K562 (cell line): ENCODE results near the gene EYA3. TPM values are rescaled to one million over a fixed set of nuclear protein-coding genes. Genes with fewer than 3 reads are reported as not detected.
A peak's percentile ranks its signal among the peaks of the same experiment; 100 is the strongest.

Experiments used
- CEBPG ChIP-seq, 3 experiments: fragments of 200-800 bp in 1 of 3; sonication (Bioruptor generic) in 1 of 3; sonication (generic) in 1 of 3; formaldehyde crosslinking in 1 of 3; IDR thresholded peaks in 2 of 3; conservative IDR thresholded peaks in 1 of 3; 2 replicates each; pipeline versions ENCODE4 v1.6.1 to v1.8.0; 2016 to 2022; ENCODE audit warnings: missing compliant biosample characterization in 2 of 3, missing genetic modification characterization in 2 of 3, mild to moderate bottlenecking in 1 of 3, missing genetic modification reagents in 1 of 3
- HNRNPK ChIP-seq: fragments of 200-400 bp; formaldehyde crosslinking; IDR thresholded peaks from one replicate; pipeline ENCODE4 v1.6.1; 2018; ENCODE audit warnings: mild to moderate bottlenecking, low read depth, low read length; ENCODE audit not compliant: poor library complexity, severe bottlenecking
- NR2C2 ChIP-seq, 2 experiments: fragments of 200-800 bp in 1 of 2; sonication (Bioruptor generic) in 1 of 2; sonication (generic) in 1 of 2; formaldehyde crosslinking in 1 of 2; IDR thresholded peaks; 2 replicates each; pipeline versions ENCODE4 v1.6.1 to v1.8.0; 2016 to 2022; ENCODE audit warnings: mild to moderate bottlenecking in 1 of 2, missing compliant biosample characterization in 1 of 2, missing genetic modification characterization in 1 of 2, missing genetic modification reagents in 1 of 2
- SMAD2 ChIP-seq: fragments of 150-350 bp; IDR thresholded peaks from 2 replicates; pipeline ENCODE4 v1.6.1; 2014; ENCODE audit warnings: low read depth, mild to moderate bottlenecking, low read length
- U2AF2 ChIP-seq: fragments of 200-400 bp; formaldehyde crosslinking; optimal IDR thresholded peaks from 2 replicates; pipeline ENCODE3; 2017; ENCODE audit warnings: low read depth, mild to moderate bottlenecking, low read length
- ZKSCAN8 ChIP-seq: fragments of 200-800 bp; sonication (Bioruptor generic); IDR thresholded peaks from 2 replicates; pipeline ENCODE4 v1.6.1; 2016; ENCODE audit warnings: missing genetic modification characterization, missing compliant biosample characterization
- polyA plus RNA-seq, 8 experiments: library from polyadenylated mRNA; depleted of rRNA in 4 of 8; stranded (reverse) in 5 of 8; unstranded in 3 of 8; fragments of >200 nt; fragmentation: Nextera tagmentation in 2 of 8; fragmentation: Illumina TruSeq in 1 of 8; extraction: Ambion mirVana in 2 of 8; extraction: Trizol in 1 of 8; gene quantifications; 2 replicates each; pipeline versions ENCODE4 v1.2.1 to v1.2.3, GENCODE V29; 2011 to 2014; ENCODE audit warnings: inconsistent platforms in 1 of 8, missing spikeins in 1 of 8
- total RNA-seq, 7 experiments: library from RNA; depleted of rRNA in 6 of 7; stranded (reverse); fragments of >200 nt in 6 of 7; fragmentation: Illumina TruSeq in 2 of 7; extraction: Trizol in 2 of 7; gene quantifications; 2 replicates each; pipeline versions ENCODE4 v1.2.1 to v1.2.3, GENCODE V29; 2011 to 2021; ENCODE audit warnings: low replicate concordance in 1 of 7
- TF ChIP-seq, protein P1 (sequence below): fragments of 250-450 bp; sonication (Bioruptor Pico); IDR thresholded peaks from 2 replicates; pipeline ENCODE4 v1.5.0; 2021; ENCODE audit warnings: mild to moderate bottlenecking, borderline replicate concordance
- TF ChIP-seq, protein P2 (sequence below): sonication (generic); formaldehyde crosslinking; IDR thresholded peaks from 2 replicates; pipeline ENCODE4 v1.8.1; 2022; ENCODE audit warnings: missing genetic modification reagents

EYA3 gene
- total and polyA plus RNA-seq, 9 of the 15 experiments (the other 6 are each of a cell fraction or from before 2014, with no cell fraction given) = 21.7 to 64.0 (median 43.6) TPM

DNA sequence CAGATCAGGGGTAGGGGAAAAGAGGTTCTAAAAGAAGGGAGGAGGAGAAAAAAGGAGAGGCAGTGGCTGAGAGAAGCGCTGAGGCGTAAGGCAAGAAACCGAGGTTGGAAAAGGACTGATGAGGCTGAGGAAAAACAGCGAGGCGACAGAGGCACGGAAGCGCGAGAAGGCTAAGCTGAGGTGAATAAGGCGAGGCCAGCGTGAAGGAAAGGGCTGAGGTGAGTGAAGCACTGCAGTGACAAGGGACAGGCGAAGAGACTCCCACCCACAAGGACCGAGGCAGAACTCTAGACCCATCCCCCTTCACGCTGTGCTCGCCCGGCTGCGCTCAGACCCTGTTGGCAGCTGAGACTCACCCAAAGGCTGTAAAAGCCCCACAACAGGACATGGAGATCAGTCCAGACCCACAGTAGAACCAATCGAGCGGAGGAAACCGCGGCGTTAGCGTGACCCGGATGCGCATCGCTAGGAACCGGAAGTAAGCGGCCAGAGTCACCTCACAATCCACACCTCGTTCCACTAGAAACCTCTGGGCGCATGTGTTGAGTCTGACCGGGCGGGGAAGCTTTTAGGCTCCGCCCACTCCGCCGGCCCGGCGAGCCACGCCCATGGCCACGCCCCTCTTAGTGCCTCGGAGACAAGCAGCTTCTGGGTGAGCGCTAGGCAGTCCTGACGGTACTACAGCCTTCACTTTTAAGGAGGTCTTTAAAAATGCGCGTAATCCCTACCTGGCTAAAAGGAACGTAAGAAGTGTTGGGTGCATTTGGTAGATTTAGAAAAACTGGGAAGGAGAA lies at the start of gene EYA3 (continued):
- peak; percentile 99 for TF ChIP-seq NR2C2 (CRISPR knock-in tag; IDR thresholded peaks at IDR 0.05)
- peak; percentile 100 for TF ChIP-seq NR2C2 (tag; IDR thresholded peaks at IDR 0.05)
- TF ChIP-seq SMAD2 = no peak
- TF ChIP-seq, protein P1, sequence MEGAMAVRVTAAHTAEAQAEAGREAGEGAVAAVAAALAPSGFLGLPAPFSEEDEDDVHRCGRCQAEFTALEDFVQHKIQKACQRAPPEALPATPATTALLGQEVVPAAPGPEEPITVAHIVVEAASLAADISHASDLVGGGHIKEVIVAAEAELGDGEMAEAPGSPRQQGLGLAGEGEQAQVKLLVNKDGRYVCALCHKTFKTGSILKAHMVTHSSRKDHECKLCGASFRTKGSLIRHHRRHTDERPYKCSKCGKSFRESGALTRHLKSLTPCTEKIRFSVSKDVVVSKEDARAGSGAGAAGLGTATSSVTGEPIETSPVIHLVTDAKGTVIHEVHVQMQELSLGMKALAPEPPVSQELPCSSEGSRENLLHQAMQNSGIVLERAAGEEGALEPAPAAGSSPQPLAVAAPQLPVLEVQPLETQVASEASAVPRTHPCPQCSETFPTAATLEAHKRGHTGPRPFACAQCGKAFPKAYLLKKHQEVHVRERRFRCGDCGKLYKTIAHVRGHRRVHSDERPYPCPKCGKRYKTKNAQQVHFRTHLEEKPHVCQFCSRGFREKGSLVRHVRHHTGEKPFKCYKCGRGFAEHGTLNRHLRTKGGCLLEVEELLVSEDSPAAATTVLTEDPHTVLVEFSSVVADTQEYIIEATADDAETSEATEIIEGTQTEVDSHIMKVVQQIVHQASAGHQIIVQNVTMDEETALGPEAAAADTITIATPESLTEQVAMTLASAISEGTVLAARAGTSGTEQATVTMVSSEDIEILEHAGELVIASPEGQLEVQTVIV = no peak
- TF ChIP-seq, protein P2, sequence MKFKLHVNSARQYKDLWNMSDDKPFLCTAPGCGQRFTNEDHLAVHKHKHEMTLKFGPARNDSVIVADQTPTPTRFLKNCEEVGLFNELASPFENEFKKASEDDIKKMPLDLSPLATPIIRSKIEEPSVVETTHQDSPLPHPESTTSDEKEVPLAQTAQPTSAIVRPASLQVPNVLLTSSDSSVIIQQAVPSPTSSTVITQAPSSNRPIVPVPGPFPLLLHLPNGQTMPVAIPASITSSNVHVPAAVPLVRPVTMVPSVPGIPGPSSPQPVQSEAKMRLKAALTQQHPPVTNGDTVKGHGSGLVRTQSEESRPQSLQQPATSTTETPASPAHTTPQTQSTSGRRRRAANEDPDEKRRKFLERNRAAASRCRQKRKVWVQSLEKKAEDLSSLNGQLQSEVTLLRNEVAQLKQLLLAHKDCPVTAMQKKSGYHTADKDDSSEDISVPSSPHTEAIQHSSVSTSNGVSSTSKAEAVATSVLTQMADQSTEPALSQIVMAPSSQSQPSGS (CRISPR knock-in tag) = no peak
- no peak for TF ChIP-seq CEBPG (CRISPR knock-in tag; IDR thresholded peaks at IDR 0.05)
- TF ChIP-seq CEBPG (tag; conservative IDR thresholded peaks at IDR 0.05 in 1 of 2, IDR thresholded peaks at IDR 0.05 in 1 of 2) = no peak
- TF ChIP-seq ZKSCAN8 (CRISPR knock-in tag) = no peak
- no peak for TF ChIP-seq U2AF2
- TF ChIP-seq HNRNPK = no peak
